ENCODE results near the gene LSM2. TPM values are rescaled to one million over a fixed set of nuclear protein-coding genes. Genes with fewer than 3 reads are reported as not detected.
A peak's percentile ranks its signal among the peaks of the same experiment; 100 is the strongest.

LSM2 gene
- polyA plus RNA-seq, 1 experiment, result 34.2 TPM

DNA sequence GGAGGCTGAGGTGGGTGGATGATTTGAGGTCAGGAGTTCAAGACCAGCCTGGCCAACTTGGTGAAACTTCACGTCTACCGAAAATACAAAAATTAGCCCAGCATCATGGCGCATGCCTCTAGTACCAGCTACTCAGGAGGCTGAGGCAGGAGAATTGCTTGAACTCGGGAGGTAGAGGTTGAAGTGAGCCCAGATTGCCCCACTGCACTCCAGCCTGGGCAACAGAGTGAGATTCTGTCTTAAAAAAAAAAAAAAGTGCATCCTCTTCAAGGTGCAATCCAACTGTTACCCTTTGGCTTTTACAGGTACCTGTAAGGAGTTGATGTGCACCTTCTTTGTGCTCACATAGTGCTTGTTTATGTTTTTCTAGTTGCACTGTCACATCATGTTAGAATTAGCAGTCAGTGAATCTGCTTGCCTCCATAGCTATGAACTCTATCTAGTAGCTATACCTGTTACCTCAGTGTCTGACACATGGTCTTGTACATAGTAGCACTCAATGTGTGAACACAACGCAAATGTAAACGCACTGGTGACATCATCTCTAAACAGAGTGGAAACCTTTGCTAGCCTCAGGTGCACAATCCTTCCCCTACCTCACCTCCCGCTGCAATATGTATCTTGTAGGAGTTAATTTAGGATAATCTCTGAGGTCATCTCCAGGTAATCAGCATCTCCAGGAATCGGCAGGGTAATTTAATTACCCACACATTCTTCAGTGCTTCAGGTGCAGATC lies 57.3 kb downstream of the LSM2 start:
- H3K27ac ChIP-seq (ENCODE audit: low read depth, low read length), result no peak overlapping the region
- no peaks in the 10 kb centered on the region for H3K9me3 ChIP-seq (ENCODE audit: control insufficient read depth, insufficient read depth, low read length)
- POLR2A ChIA-PET, result no interaction called here
- no peak for DNase-seq (ENCODE audit: low read depth, low spot score)
- CTCF ChIA-PET, result no interaction called here
- no peak overlapping the region for H3K4me3 ChIP-seq (ENCODE audit: low read depth, low read length)
- H3K27me3 ChIP-seq (ENCODE audit: control insufficient read depth, insufficient read depth, low read length), result no peaks in the 10 kb centered on the region
- TF ChIP-seq, protein P1, sequence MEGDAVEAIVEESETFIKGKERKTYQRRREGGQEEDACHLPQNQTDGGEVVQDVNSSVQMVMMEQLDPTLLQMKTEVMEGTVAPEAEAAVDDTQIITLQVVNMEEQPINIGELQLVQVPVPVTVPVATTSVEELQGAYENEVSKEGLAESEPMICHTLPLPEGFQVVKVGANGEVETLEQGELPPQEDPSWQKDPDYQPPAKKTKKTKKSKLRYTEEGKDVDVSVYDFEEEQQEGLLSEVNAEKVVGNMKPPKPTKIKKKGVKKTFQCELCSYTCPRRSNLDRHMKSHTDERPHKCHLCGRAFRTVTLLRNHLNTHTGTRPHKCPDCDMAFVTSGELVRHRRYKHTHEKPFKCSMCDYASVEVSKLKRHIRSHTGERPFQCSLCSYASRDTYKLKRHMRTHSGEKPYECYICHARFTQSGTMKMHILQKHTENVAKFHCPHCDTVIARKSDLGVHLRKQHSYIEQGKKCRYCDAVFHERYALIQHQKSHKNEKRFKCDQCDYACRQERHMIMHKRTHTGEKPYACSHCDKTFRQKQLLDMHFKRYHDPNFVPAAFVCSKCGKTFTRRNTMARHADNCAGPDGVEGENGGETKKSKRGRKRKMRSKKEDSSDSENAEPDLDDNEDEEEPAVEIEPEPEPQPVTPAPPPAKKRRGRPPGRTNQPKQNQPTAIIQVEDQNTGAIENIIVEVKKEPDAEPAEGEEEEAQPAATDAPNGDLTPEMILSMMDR (IDR thresholded peaks at IDR 0.05; ENCODE audit: low read depth, low read length), result no peak

Small RNA genes lying within 50 kb of the gene (small RNA-seq; reads per million reads assigned to genes)
- gene MSH5-SAPCD1 (ENCODE audit: insufficient read length, low read depth) (not detected), gene RF00019 (ENCODE audit: insufficient read length, low read depth) (not detected), gene RNU6-850P (ENCODE audit: insufficient read length, low read depth) (not detected), gene SAPCD1 (ENCODE audit: insufficient read length, low read depth) (not detected), gene SNORD48 (ENCODE audit: insufficient read length, low read depth) (3,598 reads per million, percentile 98 among the genes with 10 or more reads in this experiment), gene SNORD52 (ENCODE audit: insufficient read length, low read depth) (not detected)

Other genes with a start within 250 kb of the LSM2 start
- not detected in 2 replicates for gene LTA, start 234.7 kb downstream of the LSM2 start, polyA plus RNA-seq (2011; rRNA removed)
- gene TNF, start 231.4 kb downstream of the LSM2 start, polyA plus RNA-seq (2011; rRNA removed), result not detected in 2 replicates
- gene LTB, start 224.5 kb downstream of the LSM2 start, polyA plus RNA-seq (2011; rRNA removed), result not detected in 2 replicates
- not detected in 2 replicates for gene LST1, start 220.7 kb downstream of the LSM2 start, polyA plus RNA-seq (2011; rRNA removed)
- gene NCR3, start 214.0 kb downstream of the LSM2 start, polyA plus RNA-seq (2011; rRNA removed), result not detected in 2 replicates
- not detected in 2 replicates for gene AIF1, start 191.7 kb downstream of the LSM2 start, polyA plus RNA-seq (2011; rRNA removed)
- gene PRRC2A, start 186.3 kb downstream of the LSM2 start, polyA plus RNA-seq (2011; rRNA removed), result 24.8 and 30.7 TPM in 2 replicates
- 58.2 and 68.7 TPM in 2 replicates for gene BAG6, start 154.3 kb downstream of the LSM2 start, polyA plus RNA-seq (2011; rRNA removed)
- gene APOM, start 151.1 kb downstream of the LSM2 start, polyA plus RNA-seq (2011; rRNA removed), result 2.8 and 3.9 TPM in 2 replicates
- gene C6orf47, start 146.2 kb downstream of the LSM2 start, polyA plus RNA-seq (2011; rRNA removed), result 10.2 and 11.6 TPM in 2 replicates
- gene GPANK1, start 142.0 kb downstream of the LSM2 start, polyA plus RNA-seq (2011; rRNA removed), result 12.7 and 13.5 TPM in 2 replicates
- gene CSNK2B, start 140.9 kb downstream of the LSM2 start, polyA plus RNA-seq (2011; rRNA removed), result 80.1 and 96.0 TPM in 2 replicates
- gene LY6G5B, start 137.0 kb downstream of the LSM2 start, polyA plus RNA-seq (2011; rRNA removed), result 5.5 and 7.0 TPM in 2 replicates
- gene LY6G5C, start 125.9 kb downstream of the LSM2 start, polyA plus RNA-seq (2011; rRNA removed), result 2.0 and 2.7 TPM in 2 replicates
- 34.0 and 36.3 TPM in 2 replicates for gene ABHD16A, start 103.6 kb downstream of the LSM2 start, polyA plus RNA-seq (2011; rRNA removed)
- gene LY6G6F, start 100.1 kb downstream of the LSM2 start, polyA plus RNA-seq (2011; rRNA removed), result not detected in 2 replicates
- not detected in 2 replicates for gene LY6G6D, start 91.6 kb downstream of the LSM2 start, polyA plus RNA-seq (2011; rRNA removed)
- gene LY6G6C, start 85.2 kb downstream of the LSM2 start, polyA plus RNA-seq (2011; rRNA removed), result not detected in 2 replicates
- not detected in 2 replicates for gene MPIG6B, start 83.6 kb downstream of the LSM2 start, polyA plus RNA-seq (2011; rRNA removed)
- 44.4 and 59.1 TPM in 2 replicates for gene DDAH2, start 77.7 kb downstream of the LSM2 start, polyA plus RNA-seq (2011; rRNA removed)
- 466 and 531 TPM in 2 replicates for gene CLIC1, start 70.4 kb downstream of the LSM2 start, polyA plus RNA-seq (2011; rRNA removed)
- 6.4 and 7.2 TPM in 2 replicates for gene MSH5, start 67.0 kb downstream of the LSM2 start, polyA plus RNA-seq (2011; rRNA removed)
- gene SAPCD1, start 44.3 kb downstream of the LSM2 start, polyA plus RNA-seq (2011; rRNA removed), result 0.24 and 0.88 TPM in 2 replicates
- gene VWA7, start 29.6 kb downstream of the LSM2 start, polyA plus RNA-seq (2011; rRNA removed), result 0.10 and 0.32 TPM in 2 replicates
- gene VARS1, start 11.2 kb downstream of the LSM2 start, polyA plus RNA-seq (2011; rRNA removed), result 16.0 and 23.9 TPM in 2 replicates
- 1.1 and 1.2 TPM in 2 replicates for gene HSPA1L, start 8.3 kb upstream of the LSM2 start, polyA plus RNA-seq (2011; rRNA removed)
- 46.6 and 50.4 TPM in 2 replicates for gene HSPA1A, start 8.6 kb upstream of the LSM2 start, polyA plus RNA-seq (2011; rRNA removed)
- 31.9 TPM in 2 replicates for gene HSPA1B, start 20.8 kb upstream of the LSM2 start, polyA plus RNA-seq (2011; rRNA removed)
- 39.0 and 49.4 TPM in 2 replicates for gene NEU1, start 55.9 kb upstream of the LSM2 start, polyA plus RNA-seq (2011; rRNA removed)
- 0.04 and 0.12 TPM in 2 replicates for gene SLC44A4, start 72.0 kb upstream of the LSM2 start, polyA plus RNA-seq (2011; rRNA removed)
- 23.8 and 28.5 TPM in 2 replicates for gene EHMT2, start 90.7 kb upstream of the LSM2 start, polyA plus RNA-seq (2011; rRNA removed)
- 2.4 and 4.3 TPM in 2 replicates for gene ZBTB12, start 95.1 kb upstream of the LSM2 start, polyA plus RNA-seq (2011; rRNA removed)
- gene C2, start 120.8 kb upstream of the LSM2 start, polyA plus RNA-seq (2011; rRNA removed), result 1.5 and 1.9 TPM in 2 replicates
- 13.3 and 14.0 TPM in 2 replicates for gene CFB, start 139.1 kb upstream of the LSM2 start, polyA plus RNA-seq (2011; rRNA removed)
- gene NELFE, start 152.0 kb upstream of the LSM2 start, polyA plus RNA-seq (2011; rRNA removed), result 51.4 and 55.7 TPM in 2 replicates
- gene SKIC2, start 152.2 kb upstream of the LSM2 start, polyA plus RNA-seq (2011; rRNA removed), result 26.0 and 30.4 TPM in 2 replicates
- 11.4 and 14.9 TPM in 2 replicates for gene DXO, start 165.2 kb upstream of the LSM2 start, polyA plus RNA-seq (2011; rRNA removed)
- 7.5 and 7.6 TPM in 2 replicates for gene C4A, start 175.1 kb upstream of the LSM2 start, polyA plus RNA-seq (2011; rRNA removed)
- gene C4B, start 207.8 kb upstream of the LSM2 start, polyA plus RNA-seq (2011; rRNA removed), result 5.8 and 7.8 TPM in 2 replicates
- gene CYP21A2, start 231.4 kb upstream of the LSM2 start, polyA plus RNA-seq (2011; rRNA removed), result 0.05 and 0.06 TPM in 2 replicates